Daoy (cell line): ENCODE results near the gene KIF1A. TPM values are rescaled to one million over a fixed set of nuclear protein-coding genes. Genes with fewer than 3 reads are reported as not detected.

Experiments used
- DNase-seq: peaks from one replicate; pipeline ENCODE4 v3.0.0-alpha.2; 2015; ENCODE audit warnings: low read depth
- total RNA-seq: library from RNA; depleted of rRNA; stranded (reverse); fragments of >200 nt; shearing (Covaris generic); gene quantifications from 2 replicates; pipeline ENCODE4 v1.2.3, GENCODE V29; 2014

The KIF1A gene
- total RNA-seq, 1 experiment from 2014 or later, result 16.2 TPM

- no peak for DNase-seq
These were observed 99.1 kb downstream of the KIF1A start for GRCh38 chr2:240720686-240721595.

- no peak for DNase-seq
These were observed 100.1 kb downstream of the KIF1A start for GRCh38 chr2:240719676-240720545.

- DNase-seq, result no peak
These were observed 101.0 kb downstream of the KIF1A start for GRCh38 chr2:240718896-240719490.

GRCh38 chr2:240717681-240718581 lies 102.1 kb downstream of the KIF1A start:
- no peak for DNase-seq

- DNase-seq, result no peak
These were observed 102.8 kb downstream of the KIF1A start for GRCh38 chr2:240717181-240717641.

- DNase-seq, result no peak
These were observed 103.8 kb downstream of the KIF1A start for GRCh38 chr2:240716130-240716798.

- DNase-seq, result no peak
These were observed 105.0 kb downstream of the KIF1A start for GRCh38 chr2:240714747-240715725.

GRCh38 chr2:240713928-240714746 lies 105.9 kb downstream of the KIF1A start:
- DNase-seq, result no peak

GRCh38 chr2:240713071-240713927 lies 106.7 kb downstream of the KIF1A start:
- no peak for DNase-seq

- no peak for DNase-seq
These were observed 107.9 kb downstream of the KIF1A start for GRCh38 chr2:240712121-240712520.

GRCh38 chr2:240711701-240712100 lies 108.3 kb downstream of the KIF1A start:
- DNase-seq, result no peak

- DNase-seq, result no peak
These were observed 108.7 kb downstream of the KIF1A start for GRCh38 chr2:240711296-240711695.

GRCh38 chr2:240708457-240708856 lies 111.6 kb downstream of the KIF1A start:
- DNase-seq, result no peak

- DNase-seq, result no peak
These were observed 112.2 kb downstream of the KIF1A start for GRCh38 chr2:240707821-240708220.

GRCh38 chr2:240707043-240707756 lies 112.8 kb downstream of the KIF1A start:
- DNase-seq, result no peak

- DNase-seq, result no peak
These were observed 114.7 kb downstream of the KIF1A start for GRCh38 chr2:240705204-240705791.
